LNCAP (cell line): ENCODE data around the gene STARD8.

Experiments
- CTCF ChIP-seq: fragments of 450-650 bp; IDR thresholded peaks from 2 replicates; pipeline ENCODE4 v1.5.1; 2017; ENCODE audit warnings: mild to moderate bottlenecking

STARD8 gene

GRCh38 chrX:68652326-68653170 is 5.1 kb downstream of the STARD8 start:
- no peak for TF ChIP-seq CTCF

- TF ChIP-seq CTCF: no peak
Observed at GRCh38 chrX:68654693-68655092, 7.2 kb downstream of the STARD8 start.

GRCh38 chrX:68658530-68658929 is 11.1 kb downstream of the STARD8 start:
- no peak for TF ChIP-seq CTCF

- TF ChIP-seq CTCF: no peak
Observed at GRCh38 chrX:68659385-68659784, 11.9 kb downstream of the STARD8 start.

- TF ChIP-seq CTCF: no peak
Observed at GRCh38 chrX:68659786-68660185, 12.3 kb downstream of the STARD8 start.

GRCh38 chrX:68660746-68661145 is 13.3 kb downstream of the STARD8 start:
- no peak for TF ChIP-seq CTCF

- no peak for TF ChIP-seq CTCF
Observed at GRCh38 chrX:68665502-68665901, 18.0 kb downstream of the STARD8 start.
